ENCODE data around the gene GRIN2A.

DNA sequence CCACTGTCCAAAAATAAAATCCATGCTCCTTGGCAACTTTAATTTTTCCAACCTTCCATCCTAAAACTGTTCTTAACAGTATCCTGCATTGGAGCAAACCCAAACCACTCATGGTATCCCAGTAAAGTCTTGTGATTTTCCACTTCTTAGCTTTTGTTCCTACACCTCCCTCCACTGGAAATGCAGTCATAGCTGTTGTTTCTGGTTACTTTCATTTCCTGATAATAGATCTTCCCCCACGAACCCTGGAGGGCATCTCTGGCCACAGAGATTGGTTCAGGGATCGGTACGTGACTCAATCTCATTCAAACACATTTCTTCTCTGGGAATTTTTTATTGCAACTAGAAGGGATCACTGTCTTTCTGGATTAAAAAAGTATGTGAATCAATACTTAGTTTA is 276.0 kb downstream of the GRIN2A start:
- TF ChIP-seq, protein P1, sequence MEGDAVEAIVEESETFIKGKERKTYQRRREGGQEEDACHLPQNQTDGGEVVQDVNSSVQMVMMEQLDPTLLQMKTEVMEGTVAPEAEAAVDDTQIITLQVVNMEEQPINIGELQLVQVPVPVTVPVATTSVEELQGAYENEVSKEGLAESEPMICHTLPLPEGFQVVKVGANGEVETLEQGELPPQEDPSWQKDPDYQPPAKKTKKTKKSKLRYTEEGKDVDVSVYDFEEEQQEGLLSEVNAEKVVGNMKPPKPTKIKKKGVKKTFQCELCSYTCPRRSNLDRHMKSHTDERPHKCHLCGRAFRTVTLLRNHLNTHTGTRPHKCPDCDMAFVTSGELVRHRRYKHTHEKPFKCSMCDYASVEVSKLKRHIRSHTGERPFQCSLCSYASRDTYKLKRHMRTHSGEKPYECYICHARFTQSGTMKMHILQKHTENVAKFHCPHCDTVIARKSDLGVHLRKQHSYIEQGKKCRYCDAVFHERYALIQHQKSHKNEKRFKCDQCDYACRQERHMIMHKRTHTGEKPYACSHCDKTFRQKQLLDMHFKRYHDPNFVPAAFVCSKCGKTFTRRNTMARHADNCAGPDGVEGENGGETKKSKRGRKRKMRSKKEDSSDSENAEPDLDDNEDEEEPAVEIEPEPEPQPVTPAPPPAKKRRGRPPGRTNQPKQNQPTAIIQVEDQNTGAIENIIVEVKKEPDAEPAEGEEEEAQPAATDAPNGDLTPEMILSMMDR (IDR thresholded peaks at IDR 0.05; ENCODE audit: insufficient read depth, low read length): no peak
- TF ChIP-seq POLR2AphosphoS5 (IDR thresholded peaks at IDR 0.05; ENCODE audit: low read depth): no peak

All from HL-60 (cell line).